ENCODE results near the gene C3.
"Not testable (repeated sequence)": the region's sequence is repeated elsewhere in the genome, so short reads cannot be mapped to it uniquely, and the experiment has no call there.

C3 gene

GRCh38 chr19:6712231-6712630 is 8.2 kb downstream of the C3 start:
- DNase-seq, result no peak

GRCh38 chr19:6711605-6712004 is 8.8 kb downstream of the C3 start:
- no peak for DNase-seq

GRCh38 chr19:6711078-6711361 is 9.4 kb downstream of the C3 start:
- DNase-seq, result no peak

GRCh38 chr19:6710273-6711077 is 10.0 kb downstream of the C3 start:
- DNase-seq, result no peak

GRCh38 chr19:6709549-6709948 is 10.9 kb downstream of the C3 start:
- DNase-seq, result no peak

GRCh38 chr19:6708913-6709312 is 11.5 kb downstream of the C3 start:
- not testable (repeated sequence) for DNase-seq

- DNase-seq, result no peak
Observed at GRCh38 chr19:6708346-6708745, 12.1 kb downstream of the C3 start.

- no peak for DNase-seq
Observed at GRCh38 chr19:6707658-6708018, 12.8 kb downstream of the C3 start.

- DNase-seq, result no peak
Observed at GRCh38 chr19:6707011-6707657, 13.3 kb downstream of the C3 start.

- no peak for DNase-seq
Observed at GRCh38 chr19:6706633-6706958, 13.9 kb downstream of the C3 start.

- no peak for DNase-seq
Observed at GRCh38 chr19:6705931-6706632, 14.4 kb downstream of the C3 start.

- DNase-seq, result no peak
Observed at GRCh38 chr19:6700586-6701316, 19.7 kb downstream of the C3 start.

- DNase-seq, result no peak
Observed at GRCh38 chr19:6699935-6700334, 20.5 kb downstream of the C3 start.

- DNase-seq, result no peak
Observed at GRCh38 chr19:6697291-6697690, 23.2 kb downstream of the C3 start.

- no peak for DNase-seq
Observed at GRCh38 chr19:6696239-6696820, 24.1 kb downstream of the C3 start.

GRCh38 chr19:6694147-6694815 is 26.2 kb downstream of the C3 start:
- DNase-seq, result no peak

- no peak for DNase-seq
Observed at GRCh38 chr19:6693681-6694080, 26.8 kb downstream of the C3 start.

- DNase-seq, result no peak
Observed at GRCh38 chr19:6693056-6693471, 27.4 kb downstream of the C3 start.

GRCh38 chr19:6692027-6692426 is 28.4 kb downstream of the C3 start:
- DNase-seq, result no peak

GRCh38 chr19:6691342-6691741 is 29.1 kb downstream of the C3 start:
- no peak for DNase-seq

- DNase-seq, result no peak
Observed at GRCh38 chr19:6690160-6690885, 30.1 kb downstream of the C3 start.

- no peak for DNase-seq
Observed at GRCh38 chr19:6687114-6687513, 33.3 kb downstream of the C3 start.

All from NCI-H1092 (cell line).